Large intestine (tissue), 3 donors: ENCODE data around the gene MYO5C. TPM values are rescaled to one million over a fixed set of nuclear protein-coding genes. Genes with fewer than 3 reads are reported as not detected.
A peak's percentile ranks its signal among the peaks of the same experiment; 100 is the strongest.
"Not testable (repeated sequence)": the region's sequence is repeated elsewhere in the genome, so short reads cannot be mapped to it uniquely, and the experiment has no call there.

Source experiments
- DNase-seq, 2 donors: peaks; one replicate each; pipeline versions ENCODE4 v3.0.0 to v3.0.0-alpha.2; 2013
- H3K27ac ChIP-seq: one replicate; pipeline ENCODE4 v1.5.1; 2013; ENCODE audit warnings: low read length
- H3K27me3 ChIP-seq: 2 replicates; pipeline ENCODE4 v1.6.1; 2013; ENCODE audit warnings: low read length; ENCODE audit not compliant: control insufficient read depth, insufficient read depth
- H3K36me3 ChIP-seq: 2 replicates; pipeline ENCODE4 v1.6.1; 2013; ENCODE audit warnings: low read length; ENCODE audit not compliant: control insufficient read depth, insufficient read depth
- H3K4me1 ChIP-seq: one replicate; pipeline ENCODE4 v1.6.1; 2013; ENCODE audit warnings: low read length; ENCODE audit not compliant: control insufficient read depth, insufficient read depth
- H3K4me3 ChIP-seq: one replicate; pipeline ENCODE4 v1.5.1; 2013; ENCODE audit warnings: low read length
- H3K9me3 ChIP-seq: one replicate; pipeline ENCODE4 v1.6.1; 2013; ENCODE audit warnings: mild to moderate bottlenecking, low read depth, low read length, moderate library complexity; ENCODE audit not compliant: control insufficient read depth
- WGBS: methylation state at CpG from one replicate; pipeline ENCODE4 v1.1.5; 2013; ENCODE audit warnings: low lambda C conversion rate; ENCODE audit not compliant: insufficient coverage; 5-methylcytosine and 5-hydroxymethylcytosine counted together
- polyA plus RNA-seq: library from polyadenylated mRNA; unstranded; fragments of 120-200 nt; gene quantifications from one replicate; pipeline ENCODE4 v1.2.1, GENCODE V29; 2013

MYO5C gene
- polyA plus RNA-seq, 1 donor = 12.8 TPM

GRCh38 chr15:52179278-52180195, 116.1 kb downstream of the MYO5C start:
- WGBS = 0% methylated on average over 2 of the region's 105 CpGs
- H3K9me3 ChIP-seq = no peaks in the 10 kb centered on the region
- H3K27me3 ChIP-seq = peaks cover 28% of the 10 kb centered on the region
- peak; percentile 74 to 81 for DNase-seq
- H3K36me3 ChIP-seq = no peaks in the 10 kb centered on the region
- peak overlapping the region; percentile 62 for H3K4me3 ChIP-seq
- H3K27ac ChIP-seq = peak overlapping the region; percentile 24
- peaks cover 14% of the 10 kb centered on the region for H3K4me1 ChIP-seq

DNA sequence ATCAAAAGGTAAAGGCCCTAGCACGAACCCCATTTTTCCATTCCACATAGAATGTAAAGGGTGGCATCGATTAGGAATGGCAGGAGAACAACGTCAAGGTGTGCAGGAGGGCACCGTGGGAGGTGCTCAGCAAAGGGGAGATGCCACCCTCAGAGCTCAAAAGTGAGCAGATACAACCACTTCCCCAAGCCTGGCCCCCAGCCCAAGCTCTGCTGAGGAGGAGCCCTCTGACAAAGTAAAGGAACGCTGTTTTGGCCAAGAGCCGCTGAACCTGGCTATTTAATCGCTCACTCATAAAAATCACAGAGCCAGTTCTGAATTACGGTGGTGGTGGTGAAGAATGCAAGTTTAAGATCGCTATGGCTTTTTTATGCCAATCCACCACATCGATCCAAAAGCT, 116.8 kb downstream of the MYO5C start:
- Histone ChIP-seq H3K9me3 (no peaks in the 10 kb centered on the region), H3K4me1 (peaks cover 14% of the 10 kb centered on the region), H3K27ac (no peak overlapping the region), H3K4me3 (peak overlapping the region; percentile 62), H3K36me3 (no peaks in the 10 kb centered on the region), H3K27me3 (peaks cover 28% of the 10 kb centered on the region)
- DNase-seq = no peak
- whole genome bisulfite sequencing = no CpG with 5 or more reads among the region's 10 CpGs

- H3K27ac ChIP-seq = no peak overlapping the region
- no peaks in the 10 kb centered on the region for H3K36me3 ChIP-seq
- peaks cover 2% of the 10 kb centered on the region for H3K27me3 ChIP-seq
- WGBS = 42% methylated on average over 2 of the region's 2 CpGs
- H3K4me3 ChIP-seq = no peak overlapping the region
- DNase-seq = no peak
- no peaks in the 10 kb centered on the region for H3K4me1 ChIP-seq
- no peaks in the 10 kb centered on the region for H3K9me3 ChIP-seq
Observed at GRCh38 chr15:52172869-52173268, 122.7 kb downstream of the MYO5C start.

DNA sequence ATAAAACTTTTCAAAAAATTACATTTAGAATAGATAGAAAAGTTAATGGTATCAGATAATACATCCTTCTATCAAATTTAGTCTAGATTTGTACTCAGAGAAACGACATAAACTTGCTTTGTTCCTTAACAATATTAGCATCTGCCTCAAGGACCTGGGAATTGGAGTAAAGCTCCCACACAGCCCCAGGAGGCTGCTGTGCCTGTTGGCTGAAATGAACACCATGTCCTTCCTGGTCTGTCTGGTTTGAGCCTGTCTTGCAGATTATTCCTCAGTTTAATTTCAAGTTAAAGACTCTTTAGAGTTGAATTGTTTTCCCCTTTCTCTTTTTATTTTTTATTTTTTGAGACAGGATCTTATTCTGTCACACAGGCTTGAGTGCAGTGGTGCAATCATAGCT, 123.8 kb downstream of the MYO5C start:
- DNase-seq = no peak
- Histone ChIP-seq H3K9me3 (no peaks in the 10 kb centered on the region), H3K4me1 (no peaks in the 10 kb centered on the region), H3K36me3 (no peaks in the 10 kb centered on the region), H3K27ac (no peak overlapping the region), H3K27me3 (no peaks in the 10 kb centered on the region), H3K4me3 (no peak overlapping the region)
- no CpG with 5 or more reads among the region's 1 CpG for WGBS

- H3K4me3 ChIP-seq = no peak overlapping the region
- no peaks in the 10 kb centered on the region for H3K9me3 ChIP-seq
- no peak overlapping the region for H3K27ac ChIP-seq
- H3K27me3 ChIP-seq = no peaks in the 10 kb centered on the region
- no peaks in the 10 kb centered on the region for H3K36me3 ChIP-seq
- DNase-seq = no peak
- no peaks in the 10 kb centered on the region for H3K4me1 ChIP-seq
- WGBS = 30% methylated on average over 2 of the region's 4 CpGs
Observed at GRCh38 chr15:52171386-52171785, 124.2 kb downstream of the MYO5C start.

DNA sequence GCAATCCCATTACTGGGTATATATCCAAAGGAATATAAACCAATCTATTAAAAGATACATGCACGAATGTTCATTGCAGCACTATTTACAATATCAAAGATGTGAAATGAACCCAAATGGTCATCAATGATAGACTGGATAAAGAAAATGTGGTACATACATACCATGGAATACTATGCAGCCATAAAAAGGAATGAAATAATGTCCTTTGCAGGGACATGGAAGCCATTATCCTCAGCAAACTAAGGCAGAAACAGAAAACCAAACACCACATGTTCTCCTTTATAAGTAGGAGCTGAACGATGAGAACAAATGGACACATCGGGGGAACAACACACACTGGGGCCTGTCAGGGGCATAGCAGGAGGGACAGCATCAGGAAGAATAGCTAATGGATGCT, 125.4 kb downstream of the MYO5C start:
- 100% methylated on average over 1 of the region's 3 CpGs for WGBS
- H3K9me3 ChIP-seq, H3K27me3 ChIP-seq, H3K4me1 ChIP-seq, H3K4me3 ChIP-seq, DNase-seq, H3K27ac ChIP-seq, H3K36me3 ChIP-seq: not testable (repeated sequence)

- DNase-seq, H3K27me3 ChIP-seq, H3K4me3 ChIP-seq, H3K4me1 ChIP-seq, H3K36me3 ChIP-seq, H3K27ac ChIP-seq, H3K9me3 ChIP-seq: not testable (repeated sequence)
- WGBS = no CpG with 5 or more reads among the region's 5 CpGs
Observed at GRCh38 chr15:52165494-52166131, 130.0 kb downstream of the MYO5C start.

DNA sequence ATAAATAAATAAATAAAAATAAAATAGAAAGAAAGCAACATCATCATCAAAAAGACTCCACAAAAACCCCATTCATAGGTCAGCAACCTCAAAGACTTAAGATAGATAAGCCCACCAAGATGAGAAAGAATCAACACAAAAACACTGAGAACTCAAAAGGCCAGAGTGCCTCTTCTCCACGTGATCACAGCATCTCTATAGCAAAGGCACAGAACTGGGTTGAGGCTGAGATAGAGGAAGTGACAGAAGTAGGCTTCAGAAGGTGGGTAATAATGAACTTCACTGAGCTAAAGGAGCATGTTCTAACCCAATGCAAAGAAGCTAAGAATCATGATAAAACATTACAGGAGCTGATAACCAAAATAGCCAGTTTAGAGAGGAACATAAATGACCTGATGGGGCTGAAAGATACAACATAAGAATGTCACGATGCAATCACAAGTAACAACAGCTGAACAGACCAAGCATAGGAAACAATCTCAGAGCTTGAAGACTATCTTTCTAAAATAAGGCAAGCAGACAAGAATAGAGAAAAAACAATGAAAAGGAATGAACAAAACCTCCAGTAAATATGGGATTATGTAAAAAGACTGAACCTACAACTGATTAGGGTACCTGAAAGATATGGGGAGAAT, 130.9 kb downstream of the MYO5C start:
- H3K4me1 ChIP-seq = no peaks in the 10 kb centered on the region
- H3K27ac ChIP-seq = no peak overlapping the region
- no CpG with 5 or more reads among the region's 2 CpGs for WGBS
- no peak for DNase-seq
- H3K4me3 ChIP-seq = no peak overlapping the region
- H3K27me3 ChIP-seq = no peaks in the 10 kb centered on the region
- no peaks in the 10 kb centered on the region for H3K36me3 ChIP-seq
- no peaks in the 10 kb centered on the region for H3K9me3 ChIP-seq

DNA sequence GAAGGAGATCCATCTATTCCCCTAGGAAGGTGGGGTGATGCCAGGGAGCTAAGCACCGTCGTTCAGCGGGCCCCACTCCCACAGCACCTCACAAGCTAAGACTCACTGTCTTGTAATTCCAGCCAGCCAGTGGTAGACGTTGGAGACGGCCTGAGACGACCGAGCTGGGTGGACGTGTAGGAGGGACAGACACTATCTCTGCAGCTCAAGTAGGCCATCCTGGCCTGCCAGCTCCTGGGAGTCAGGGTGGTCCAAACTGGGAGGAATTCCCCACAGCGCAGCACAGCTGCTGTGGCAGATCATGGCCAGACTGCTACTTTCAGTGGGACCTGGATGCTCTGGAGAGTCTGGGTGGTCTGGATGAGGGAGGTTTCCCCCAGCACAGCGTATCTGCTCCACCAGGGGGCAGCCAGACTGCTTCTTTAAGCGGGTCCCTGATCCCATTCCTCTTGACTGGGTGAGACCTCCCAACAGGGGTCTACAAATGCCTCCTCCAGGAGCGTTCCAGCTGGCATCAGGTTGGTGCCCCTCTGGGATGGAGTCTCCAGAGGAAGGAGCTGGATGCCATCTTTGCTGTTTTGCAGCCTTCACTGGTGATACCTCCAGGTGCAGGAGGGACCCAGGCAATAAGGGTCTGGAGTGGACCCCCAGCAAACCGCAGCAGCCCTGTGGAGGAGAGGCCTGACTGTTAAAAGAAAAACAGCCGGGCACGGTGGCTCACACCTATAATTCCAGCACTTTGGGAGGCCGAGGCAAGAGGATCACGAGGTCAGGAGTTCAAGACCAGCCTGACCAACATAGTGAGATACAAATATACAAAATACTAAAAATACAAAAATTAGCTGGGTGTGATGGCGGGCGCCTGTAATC, 132.0 kb downstream of the MYO5C start:
- Histone ChIP-seq H3K4me3 (no peak overlapping the region), H3K27ac (no peak overlapping the region), H3K4me1 (no peaks in the 10 kb centered on the region), H3K9me3 (no peaks in the 10 kb centered on the region), H3K27me3 (no peaks in the 10 kb centered on the region), H3K36me3 (no peaks in the 10 kb centered on the region)
- no peak for DNase-seq
- WGBS = no CpG with 5 or more reads among the region's 19 CpGs

DNA sequence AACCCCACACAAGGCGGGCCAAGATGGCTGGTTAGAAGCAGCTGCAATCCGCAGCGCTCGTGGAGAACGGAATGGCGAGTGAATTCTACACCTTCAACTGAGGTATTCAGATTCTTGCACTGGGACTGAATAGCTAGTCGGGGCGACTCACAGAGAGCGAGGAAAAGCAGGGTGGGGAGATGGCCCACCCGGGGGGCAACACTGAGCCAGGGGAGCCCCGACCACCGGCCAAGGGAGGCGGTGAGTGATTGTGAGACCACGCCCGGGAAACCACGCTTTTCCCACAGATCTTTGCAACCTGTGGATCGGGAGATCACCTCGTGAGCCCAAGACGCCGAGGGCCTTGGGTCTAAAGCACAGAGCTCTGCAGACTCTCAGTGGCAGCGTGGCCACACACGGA, 132.7 kb downstream of the MYO5C start:
- no peaks in the 10 kb centered on the region for H3K27me3 ChIP-seq
- no CpG with 5 or more reads among the region's 22 CpGs for WGBS
- no peaks in the 10 kb centered on the region for H3K36me3 ChIP-seq
- no peaks in the 10 kb centered on the region for H3K4me1 ChIP-seq
- no peaks in the 10 kb centered on the region for H3K9me3 ChIP-seq
- no peak overlapping the region for H3K27ac ChIP-seq
- no peak for DNase-seq
- no peak overlapping the region for H3K4me3 ChIP-seq
